GM21526 (cell line): ENCODE data around the gene RAET1G.
"Not testable (repeated sequence)": the region's sequence is repeated elsewhere in the genome, so short reads cannot be mapped to it uniquely, and the experiment has no call there.

Experiments
- ATAC-seq: cut with Tn5 transposase; IDR thresholded peaks from one replicate; pipeline ENCODE4 v1.9.1; 2021; ENCODE audit warnings: moderate library complexity; ENCODE audit not compliant: unreplicated experiment, low FRiP score

The RAET1G gene, protein sequence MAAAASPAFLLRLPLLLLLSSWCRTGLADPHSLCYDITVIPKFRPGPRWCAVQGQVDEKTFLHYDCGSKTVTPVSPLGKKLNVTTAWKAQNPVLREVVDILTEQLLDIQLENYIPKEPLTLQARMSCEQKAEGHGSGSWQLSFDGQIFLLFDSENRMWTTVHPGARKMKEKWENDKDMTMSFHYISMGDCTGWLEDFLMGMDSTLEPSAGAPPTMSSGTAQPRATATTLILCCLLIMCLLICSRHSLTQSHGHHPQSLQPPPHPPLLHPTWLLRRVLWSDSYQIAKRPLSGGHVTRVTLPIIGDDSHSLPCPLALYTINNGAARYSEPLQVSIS

DNA sequence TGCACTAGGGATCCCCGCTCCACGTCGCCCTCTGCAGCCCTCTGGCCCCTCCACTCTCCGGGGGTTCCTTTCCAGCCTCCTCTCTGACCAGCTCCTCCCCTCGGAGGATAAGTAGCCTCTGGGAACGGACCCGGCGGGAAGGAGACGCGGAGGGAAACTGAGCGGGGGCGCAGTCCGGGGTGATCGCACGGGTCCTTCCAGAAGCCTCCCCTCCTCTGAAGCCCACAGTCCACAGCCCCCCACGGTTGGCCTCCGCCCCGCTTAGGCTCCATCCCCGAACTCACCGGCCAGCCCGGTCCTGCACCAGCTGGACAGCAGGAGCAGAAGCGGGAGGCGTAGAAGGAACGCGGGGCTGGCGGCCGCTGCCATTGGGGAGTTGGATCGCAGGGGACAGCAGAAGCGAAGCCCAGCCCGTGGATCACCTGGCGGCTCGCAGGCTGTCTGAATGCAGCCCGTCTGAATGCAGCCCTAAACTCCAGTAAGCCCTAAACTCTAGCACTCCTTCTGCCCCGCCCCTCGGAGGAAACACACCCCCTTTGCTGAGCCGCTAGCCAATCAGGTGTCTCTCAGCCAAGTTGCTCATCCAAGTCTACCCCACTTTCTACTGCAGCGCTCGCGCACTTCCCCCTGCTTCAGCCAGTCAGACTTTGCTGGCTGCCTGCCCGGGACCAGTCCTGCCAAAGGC is at the start of gene RAET1G:
Gene RAET1G (minus strand): TSS at position 480 of the 685 bp plus-strand sequence. CDS start 111 bp downstream, at position 369.
- ATAC-seq, result no peak

DNA sequence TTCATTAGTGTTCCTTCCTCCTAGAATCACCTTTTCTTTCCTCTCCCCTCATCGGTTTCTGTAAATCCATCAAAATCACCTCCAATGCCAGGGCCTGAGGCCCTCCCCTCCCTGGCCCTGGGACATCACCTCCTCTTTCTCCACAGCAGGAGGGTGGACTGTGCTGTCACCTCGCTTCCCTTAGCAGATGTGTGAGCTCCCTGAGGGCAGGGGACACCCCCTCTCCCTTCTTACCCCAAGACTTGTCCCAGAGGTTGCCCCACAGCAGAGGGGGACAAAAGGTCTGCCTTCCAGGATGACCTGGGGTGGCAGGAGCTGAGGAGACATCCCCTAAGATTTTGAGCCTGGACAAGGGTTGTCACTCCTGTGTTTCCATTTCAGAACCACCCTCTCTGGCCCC is 46.7 kb upstream of the RAET1G start:
- no peak for ATAC-seq

DNA sequence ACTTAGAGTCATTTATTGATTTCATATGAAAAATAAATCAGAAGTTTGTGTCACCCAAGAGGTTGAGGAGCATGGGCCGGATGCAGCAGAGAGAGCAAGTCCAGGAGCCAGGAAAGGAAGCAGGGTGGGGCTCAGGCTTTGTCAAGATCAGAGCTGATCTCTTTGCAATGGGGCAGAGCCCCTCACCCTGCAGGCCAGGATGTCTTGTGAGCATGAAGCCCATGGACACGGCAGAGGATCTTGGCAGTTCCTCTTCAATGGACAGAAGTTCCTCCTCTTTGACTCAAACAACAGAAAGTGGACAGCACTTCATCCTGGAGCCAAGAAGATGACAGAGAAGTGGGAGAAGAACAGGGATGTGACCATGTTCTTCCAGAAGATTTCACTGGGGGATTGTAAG is 46.0 kb upstream of the RAET1G start:
- not testable (repeated sequence) for ATAC-seq

DNA sequence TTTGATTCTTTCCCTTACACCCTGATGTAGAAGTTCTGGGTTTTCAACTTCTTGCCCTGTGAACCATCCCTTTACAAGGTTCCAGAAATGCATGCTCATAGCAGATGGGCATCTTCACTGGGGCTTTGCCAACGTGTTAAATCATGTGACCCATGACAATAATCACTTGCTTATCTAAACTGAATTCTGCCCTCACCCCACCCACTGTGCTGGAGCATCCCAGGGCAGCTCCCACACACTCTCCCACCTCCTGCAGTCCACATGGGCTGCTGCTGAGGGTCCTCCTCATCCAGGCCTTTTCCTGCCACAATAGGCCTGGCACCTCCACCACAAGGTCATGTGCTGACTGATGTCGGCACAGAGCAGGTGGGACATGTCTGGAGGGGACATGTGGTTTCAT is 45.1 kb upstream of the RAET1G start:
- not testable (repeated sequence) for ATAC-seq

DNA sequence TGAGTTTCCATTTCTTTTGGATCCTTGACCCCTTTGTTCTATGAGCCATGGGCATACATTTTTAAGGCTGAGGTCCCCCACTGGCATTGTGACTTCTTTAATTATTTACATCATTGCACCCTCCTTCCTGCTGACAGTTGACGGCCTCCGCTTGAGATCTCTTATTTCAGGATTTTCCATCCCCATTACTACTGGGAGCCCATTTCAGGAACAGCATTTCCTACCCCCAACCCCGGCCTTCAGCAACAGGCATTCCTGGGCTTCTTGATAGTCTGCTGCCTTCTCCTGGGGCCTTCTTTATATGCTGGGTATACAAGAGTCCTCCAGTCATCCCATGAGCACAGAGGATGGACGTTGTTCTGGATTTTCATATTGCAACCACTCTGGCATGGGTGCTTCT is 44.7 kb upstream of the RAET1G start:
- no peak for ATAC-seq

DNA sequence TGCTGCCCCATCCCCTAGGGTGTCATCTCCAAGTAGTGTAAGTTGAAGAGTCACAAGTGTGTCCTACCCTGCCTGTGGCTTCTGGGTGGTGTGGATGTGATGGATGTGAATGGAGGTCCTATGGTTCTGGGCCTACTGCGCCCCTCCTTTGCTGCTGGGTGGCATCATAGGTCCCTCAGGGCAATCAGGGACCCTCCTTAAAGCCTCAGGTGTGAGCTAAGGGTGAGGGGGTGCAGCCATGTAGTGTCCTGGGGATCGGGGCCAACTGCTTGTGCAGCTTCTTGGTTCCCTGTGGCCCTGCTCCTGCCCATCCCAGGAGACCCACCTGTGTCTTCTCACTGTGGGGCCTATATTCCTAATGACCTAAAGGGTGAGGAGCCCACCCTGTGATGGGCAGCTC is 43.4 kb upstream of the RAET1G start:
- not testable (repeated sequence) for ATAC-seq

DNA sequence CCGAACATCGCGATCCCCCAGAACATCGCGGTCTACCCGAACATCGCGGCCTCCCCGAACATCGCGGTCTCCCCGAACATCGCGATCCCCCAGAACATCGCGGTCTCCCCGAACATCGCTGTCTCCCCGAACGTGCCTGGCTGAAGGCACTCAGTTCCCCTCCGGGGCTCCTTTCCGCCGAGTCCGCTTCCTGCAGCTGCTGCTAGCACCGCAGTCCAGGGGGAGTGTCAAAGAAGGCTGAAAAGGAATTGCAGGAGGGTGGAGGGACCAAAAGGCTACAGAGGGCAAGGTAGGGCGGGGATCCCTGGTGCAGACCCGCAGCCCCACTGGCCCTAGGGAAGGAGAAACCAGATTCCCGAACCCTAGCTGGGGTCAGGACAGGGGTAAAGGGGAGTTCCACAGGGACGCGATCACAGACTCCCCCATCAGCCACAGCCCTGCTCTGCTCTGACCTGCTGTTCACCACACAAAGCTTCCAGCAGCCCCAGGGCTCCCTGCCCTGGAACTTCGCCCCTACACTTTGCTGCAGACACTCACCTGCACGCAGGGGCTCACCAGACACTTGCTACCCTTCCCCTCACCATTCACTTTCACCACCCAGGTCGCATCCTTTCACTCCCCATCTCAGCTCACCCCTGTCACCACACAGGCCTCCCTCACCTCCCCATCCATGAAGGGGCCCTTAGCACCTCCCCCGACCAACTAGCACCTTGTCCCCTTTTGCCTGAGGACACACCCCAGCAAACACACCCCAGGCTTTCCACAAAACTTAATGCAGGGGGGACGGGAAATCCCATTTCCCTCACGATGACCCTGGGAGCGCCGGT is 42.5 kb upstream of the RAET1G start:
- ATAC-seq, result no peak

DNA sequence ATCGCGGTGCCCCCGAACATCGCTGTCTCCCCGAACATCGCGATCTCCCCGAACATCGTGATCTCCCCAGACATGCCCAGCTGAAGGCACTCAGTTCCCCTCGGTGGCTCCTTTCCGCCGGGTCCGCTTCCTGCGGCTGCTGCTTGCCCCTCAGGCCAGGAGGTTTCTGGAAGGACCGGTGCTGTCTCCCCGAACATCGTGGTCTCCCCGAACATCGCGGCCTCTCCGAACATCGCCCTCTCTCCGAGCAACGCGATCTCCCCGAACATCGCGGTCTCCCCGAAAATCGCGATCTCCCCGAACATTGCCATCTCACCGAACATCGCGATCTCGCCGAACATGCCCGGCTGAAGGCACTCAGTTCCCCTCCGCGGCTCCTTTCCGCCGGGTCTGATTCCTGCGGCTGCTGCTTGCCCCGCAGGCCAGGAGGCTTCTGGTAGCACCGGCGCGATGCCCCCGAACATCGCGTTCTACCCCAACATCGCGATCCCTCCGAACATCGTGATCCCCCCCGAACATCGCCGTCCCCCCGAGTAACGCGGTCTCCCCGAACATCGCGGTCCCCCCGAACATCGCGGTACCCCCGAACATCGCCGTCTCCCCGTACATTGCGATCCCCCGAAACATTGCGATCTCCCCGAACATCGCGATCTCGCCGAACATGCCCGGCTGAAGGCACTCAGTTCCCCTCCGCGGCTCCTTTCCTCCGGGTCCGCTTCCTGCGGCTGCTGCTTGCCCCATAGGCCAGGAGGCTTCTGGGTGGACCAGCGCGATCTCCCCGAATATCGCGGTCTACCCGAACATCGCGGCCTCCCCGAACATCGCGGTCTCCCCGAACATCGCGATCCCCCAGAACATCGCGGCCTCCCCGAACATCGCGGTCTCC is 41.6 kb upstream of the RAET1G start:
- ATAC-seq, result no peak

DNA sequence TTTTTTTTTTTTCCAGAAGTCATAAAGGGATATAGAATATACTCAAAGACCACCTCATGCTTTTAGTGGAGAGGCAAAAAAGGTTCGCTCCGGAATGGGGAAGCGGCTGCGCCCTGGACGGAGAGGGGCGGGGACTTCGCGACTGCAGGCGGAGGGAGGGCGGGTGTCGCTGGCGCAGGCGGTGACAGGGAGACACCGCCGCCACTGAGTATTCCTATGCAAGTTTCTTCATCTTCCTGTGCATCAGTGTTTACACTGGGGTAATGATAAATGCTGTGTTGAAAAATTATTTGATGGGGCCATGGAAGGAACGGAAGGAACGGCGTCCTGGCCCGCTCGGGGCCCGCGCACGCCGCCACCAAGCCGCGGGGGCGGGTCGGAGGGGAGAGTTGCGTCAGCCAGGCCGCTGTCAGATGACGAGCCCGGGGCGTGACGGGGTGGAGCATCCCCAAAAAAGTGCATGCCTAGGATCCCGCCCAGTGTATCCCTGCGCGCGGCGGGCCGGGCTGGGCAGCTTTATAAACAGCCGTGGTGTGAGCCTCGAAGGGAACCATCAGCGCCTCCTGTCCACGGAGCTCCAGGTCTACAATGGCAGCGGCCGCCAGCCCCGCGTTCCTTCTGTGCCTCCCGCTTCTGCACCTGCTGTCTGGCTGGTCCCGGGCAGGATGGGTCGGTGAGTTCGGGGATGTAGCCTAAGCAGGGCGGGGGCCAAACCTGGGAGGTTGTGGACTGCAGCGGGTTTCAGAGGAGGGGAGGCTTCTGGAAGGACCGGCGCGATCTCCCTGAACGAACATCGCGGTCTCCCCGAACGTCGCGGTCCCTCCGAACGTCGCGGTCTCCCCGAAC is 40.8 kb upstream of the RAET1G start, which contains the start of gene ULBP1:
Gene ULBP1 (plus strand): TSS at position 482 of the 846 bp plus-strand sequence. CDS start 107 bp downstream, at position 589.
- ATAC-seq, result peak; percentile 56

DNA sequence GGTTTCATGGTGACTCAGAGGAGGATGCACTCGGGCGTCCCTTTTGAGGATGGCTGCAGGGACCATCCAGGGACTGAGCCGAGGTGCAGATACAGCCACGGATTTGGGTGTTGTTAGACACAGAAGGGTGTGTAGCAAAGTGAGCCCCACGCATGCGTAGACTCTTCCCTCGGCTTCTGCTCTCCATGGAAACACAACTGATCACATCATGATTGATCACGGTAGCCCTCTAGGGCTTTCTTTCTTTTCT is 40.2 kb upstream of the RAET1G start:
- ATAC-seq, result no peak

DNA sequence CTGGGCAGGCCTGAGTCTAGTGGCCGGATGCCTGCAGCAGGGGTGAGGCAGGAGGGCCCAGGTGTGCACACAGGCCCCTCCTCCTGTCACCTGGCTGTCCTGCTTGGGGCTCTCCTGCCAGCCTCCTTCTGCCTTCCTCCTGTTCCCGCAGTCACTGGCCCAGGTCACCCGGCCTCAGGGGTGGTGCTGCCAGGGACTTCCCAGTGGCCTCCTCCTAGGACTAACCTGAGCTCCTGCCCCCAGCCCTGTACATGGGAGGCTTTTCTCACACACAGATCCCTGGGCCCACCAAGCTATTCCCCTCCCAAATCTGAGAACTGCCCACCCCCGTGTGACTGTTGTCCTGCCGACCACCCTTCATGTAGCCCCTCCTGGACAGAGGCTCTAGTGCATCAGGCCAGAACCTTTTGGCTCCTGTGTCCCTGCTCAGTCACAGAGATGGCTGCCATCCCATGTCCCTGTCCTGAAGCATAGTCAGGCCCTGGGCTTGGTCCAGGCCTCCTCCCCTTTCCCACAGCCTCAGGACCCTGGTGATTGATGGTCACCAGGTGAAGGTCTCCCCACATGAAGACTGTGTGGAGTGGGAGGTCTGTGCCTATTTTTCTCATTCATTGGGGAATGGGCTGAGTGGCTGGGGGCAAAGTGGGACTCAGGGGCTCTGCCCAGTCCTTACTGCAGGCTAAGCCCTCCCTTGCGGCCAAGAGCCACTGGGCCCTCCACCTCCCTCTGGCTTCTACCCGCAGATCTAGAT is 39.7 kb upstream of the RAET1G start:
- ATAC-seq, result no peak

DNA sequence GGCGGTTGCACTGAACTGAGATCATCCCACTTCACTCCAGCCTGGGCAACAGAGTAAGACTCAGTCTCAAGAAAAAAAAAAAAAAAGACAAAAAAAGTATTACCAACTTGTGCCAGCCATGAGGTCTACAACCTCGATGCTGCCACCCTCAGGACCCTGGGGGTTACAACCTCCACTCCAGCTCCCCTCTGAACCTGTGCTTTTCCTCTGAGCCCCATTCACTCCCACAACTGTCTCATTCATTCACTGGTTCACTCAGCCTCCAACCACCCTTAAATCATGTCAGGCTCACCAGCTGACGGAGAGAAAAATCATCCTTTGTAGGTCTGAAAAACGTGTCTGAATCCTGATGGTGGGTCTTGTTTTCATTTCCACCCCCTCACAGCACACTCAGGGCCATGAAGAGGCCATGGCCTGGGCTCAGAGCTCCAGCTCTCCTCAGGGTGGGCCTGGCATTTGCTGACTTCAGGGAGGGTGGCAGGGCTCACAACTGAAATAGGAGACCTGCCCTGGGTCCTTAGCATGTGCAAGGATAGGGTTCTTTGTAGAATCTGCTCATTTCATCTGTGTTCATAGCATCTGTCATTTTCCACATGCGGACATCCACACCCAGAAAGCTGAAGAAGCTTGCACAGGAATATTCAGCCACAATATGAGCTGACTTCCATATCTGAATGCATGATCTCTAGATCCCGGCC is 39.0 kb upstream of the RAET1G start:
- no peak for ATAC-seq

DNA sequence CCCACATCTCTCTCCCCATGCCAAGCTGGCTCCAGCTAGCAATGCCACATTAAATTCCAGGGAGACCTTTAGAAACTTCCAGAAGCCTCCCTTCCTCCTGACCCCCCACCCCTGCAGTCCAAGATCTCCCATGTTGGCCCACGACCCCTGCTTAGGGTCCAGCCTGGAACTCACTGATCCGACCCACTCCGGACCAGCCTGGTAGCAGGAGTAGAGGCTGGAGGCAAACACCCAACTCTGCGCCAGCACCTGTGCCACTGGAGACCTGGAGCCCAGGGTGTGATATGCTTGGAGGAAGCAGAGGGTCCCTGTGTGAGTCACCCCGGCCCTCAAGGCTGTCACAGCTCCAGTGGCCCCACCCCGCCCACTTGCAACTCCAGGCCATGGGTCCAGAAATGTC is 37.6 kb upstream of the RAET1G start:
- no peak for ATAC-seq

DNA sequence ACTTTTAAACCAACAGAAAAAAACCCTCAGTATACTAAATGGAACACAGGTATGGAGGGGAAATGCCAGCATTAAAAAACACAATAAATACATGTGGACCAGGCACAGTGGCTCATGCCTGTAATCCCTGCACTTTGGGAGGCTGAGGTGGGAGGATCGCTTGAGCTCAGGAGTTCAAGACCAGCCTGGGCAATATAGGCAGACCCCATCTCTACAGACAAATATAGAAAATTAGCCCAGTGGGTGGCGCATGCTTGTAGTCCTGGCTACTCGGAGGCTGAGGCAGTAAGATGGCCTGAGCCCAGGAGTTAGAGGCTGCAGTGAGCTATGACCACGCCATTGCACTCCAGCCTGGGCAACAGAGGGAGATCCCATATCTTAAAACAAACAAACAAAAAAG is 36.9 kb upstream of the RAET1G start:
- ATAC-seq, result not testable (repeated sequence)

DNA sequence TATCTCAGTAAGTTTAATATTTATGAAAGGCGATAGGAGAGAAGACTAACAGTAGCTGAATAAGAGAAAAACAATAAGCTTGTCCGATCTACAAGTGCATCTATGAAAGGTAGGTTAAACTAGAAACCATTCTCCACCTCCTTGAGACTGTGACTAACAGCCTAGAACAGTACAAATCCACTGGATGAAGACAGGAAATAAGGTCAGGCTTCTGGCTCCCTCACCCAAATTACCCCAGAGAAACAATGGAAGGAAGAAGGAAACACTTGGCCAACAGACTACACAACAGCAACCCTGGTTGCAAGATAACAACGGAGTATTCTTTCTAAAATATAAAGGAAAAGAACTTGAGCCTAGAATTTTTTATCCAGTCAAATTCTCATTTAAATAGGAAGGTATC is 35.2 kb upstream of the RAET1G start:
- not testable (repeated sequence) for ATAC-seq

DNA sequence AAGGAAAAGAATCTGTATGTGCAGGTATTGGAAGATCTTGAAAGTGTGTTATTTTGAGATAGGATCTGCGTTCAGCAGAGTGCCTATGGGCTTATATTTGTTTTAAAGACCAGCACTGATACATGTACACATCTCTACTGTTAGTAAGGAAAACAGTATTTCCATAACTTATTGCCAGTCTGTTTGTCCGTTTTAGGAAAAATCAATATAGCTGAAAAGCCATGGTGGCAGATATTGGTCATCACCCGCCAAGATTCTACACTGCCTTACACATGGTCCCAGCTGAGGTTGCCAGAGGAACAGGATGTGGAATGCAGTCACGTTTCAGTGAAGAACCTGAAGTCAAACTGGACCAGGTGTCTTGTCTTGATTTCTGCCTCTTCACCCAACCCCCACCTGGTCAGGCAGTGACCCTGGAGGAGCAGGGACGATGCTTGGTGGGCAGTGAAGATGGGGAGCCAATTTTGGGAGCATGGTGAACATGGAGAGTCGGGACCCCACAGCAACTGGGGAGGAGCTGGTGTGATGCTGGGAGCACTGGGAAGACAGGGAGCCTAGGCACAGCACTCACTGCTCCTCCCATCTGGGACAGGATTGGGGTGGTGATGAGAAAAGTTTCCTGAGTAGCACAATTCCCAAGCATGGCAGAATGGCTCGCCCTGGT is 32.9 kb upstream of the RAET1G start:
- not testable (repeated sequence) for ATAC-seq

DNA sequence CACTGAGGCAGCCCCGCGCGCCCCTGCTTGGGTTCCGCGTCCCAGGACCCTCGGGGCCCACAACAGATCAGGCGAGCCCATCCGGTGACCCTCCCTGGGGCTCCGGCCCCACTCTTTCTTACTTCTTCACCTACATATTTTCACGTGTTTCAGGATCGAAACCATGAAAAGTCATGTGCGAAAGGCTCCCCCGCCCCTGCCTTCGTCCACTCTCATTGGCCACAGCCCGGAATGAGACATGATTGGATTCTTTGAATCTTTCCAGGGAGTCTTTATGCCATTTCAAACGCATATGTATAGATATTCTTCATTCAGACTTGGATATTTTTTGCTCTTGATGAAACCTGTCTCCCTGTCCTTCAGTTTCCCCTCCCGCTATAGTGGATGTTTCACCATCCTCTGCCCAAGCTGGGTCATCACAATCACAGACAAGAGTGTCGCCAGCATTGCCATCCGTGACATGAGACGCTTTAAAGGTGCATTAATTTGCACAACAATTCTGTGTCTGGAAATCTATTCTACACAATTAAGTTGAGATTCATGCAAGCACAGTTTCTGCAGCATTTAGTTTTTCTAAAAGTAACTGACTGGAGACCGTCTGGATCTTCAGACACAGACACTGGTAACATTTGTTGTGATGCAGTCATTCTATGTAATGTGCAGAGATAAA is 32.2 kb upstream of the RAET1G start:
- not testable (repeated sequence) for ATAC-seq
